HepG2 (cell line): ENCODE measurements around the gene TMEM256. TPM values are rescaled to one million over a fixed set of nuclear protein-coding genes. Genes with fewer than 3 reads are reported as not detected.

Experiments
- CBFB ChIP-seq: sonication (generic); formaldehyde crosslinking; IDR thresholded peaks from 2 replicates; pipeline ENCODE4 v1.4.0; 2020; ENCODE audit warnings: missing genetic modification reagents
- CREM ChIP-seq, 2 experiments: sonication (generic) in 1 of 2; formaldehyde crosslinking in 1 of 2; IDR thresholded peaks; 2 replicates each; pipeline versions ENCODE4 v1.4.0 to v1.6.1; 2016 to 2020; ENCODE audit warnings: antibody characterized with exemption in 1 of 2, mild to moderate bottlenecking in 1 of 2, missing genetic modification reagents in 1 of 2
- EP300 ChIP-seq, 3 experiments: sonication (generic) in 1 of 3; formaldehyde crosslinking in 1 of 3; IDR thresholded peaks; 2 replicates each; pipeline versions ENCODE4 v1.5.1 to v1.6.1; 2011 to 2020; ENCODE audit warnings: low read depth in 2 of 3, low read length in 2 of 3, borderline replicate concordance in 1 of 3, improper control_type of control experiment in 1 of 3, mild to moderate bottlenecking in 1 of 3, missing genetic modification reagents in 1 of 3, moderate library complexity in 1 of 3
- FOXP1 ChIP-seq, 2 experiments: fragments of 450-650 bp in 1 of 2; IDR thresholded peaks; 2 replicates each; pipeline ENCODE4 v1.6.1; 2017 to 2018; ENCODE audit warnings: antibody characterized with exemption in 1 of 2
- HNRNPUL1 ChIP-seq: fragments of 200-400 bp; formaldehyde crosslinking; IDR thresholded peaks from 2 replicates; pipeline ENCODE4 v1.6.1; 2017; ENCODE audit warnings: low read depth, mild to moderate bottlenecking, low read length, moderate library complexity
- HOXA9 ChIP-seq: sonication (generic); formaldehyde crosslinking; IDR thresholded peaks from 2 replicates; pipeline ENCODE4 v1.8.1; 2022; ENCODE audit warnings: missing genetic modification reagents, mild to moderate bottlenecking, moderate library complexity, borderline replicate concordance
- MEF2D ChIP-seq: sonication (generic); formaldehyde crosslinking; IDR thresholded peaks from 2 replicates; pipeline ENCODE4 v1.5.1; 2020; ENCODE audit warnings: mild to moderate bottlenecking, missing genetic modification reagents
- MYNN ChIP-seq: sonication (generic); formaldehyde crosslinking; IDR thresholded peaks from 2 replicates; pipeline ENCODE4 v1.4.0; 2020; ENCODE audit warnings: mild to moderate bottlenecking, low read depth, missing genetic modification reagents
- RARA ChIP-seq: IDR thresholded peaks from 2 replicates; pipeline ENCODE4 v1.6.1; 2016; ENCODE audit warnings: missing genetic modification reagents, missing compliant biosample characterization
- RNF2 ChIP-seq: fragments of 450-650 bp; conservative IDR thresholded peaks from 2 replicates; pipeline ENCODE4 v1.6.1; 2016; ENCODE audit warnings: low read depth
- YEATS2 ChIP-seq: sonication (generic); formaldehyde crosslinking; IDR thresholded peaks from 2 replicates; pipeline ENCODE4 v1.4.0; 2020; ENCODE audit warnings: missing genetic modification reagents, borderline replicate concordance
- ZC3H13 ChIP-seq: sonication (generic); formaldehyde crosslinking; IDR thresholded peaks from 2 replicates; pipeline ENCODE4 v1.8.1; 2023; ENCODE audit warnings: mild to moderate bottlenecking, missing genetic modification reagents, moderate library complexity
- ZFP82 ChIP-seq: sonication (generic); formaldehyde crosslinking; IDR thresholded peaks from 2 replicates; pipeline ENCODE4 v1.5.1; 2020; ENCODE audit warnings: mild to moderate bottlenecking, missing genetic modification reagents, borderline replicate concordance
- ZNF264 ChIP-seq: sonication (generic); formaldehyde crosslinking; IDR thresholded peaks from 2 replicates; pipeline ENCODE4 v1.4.0; 2020; ENCODE audit warnings: missing genetic modification reagents
- ZNF274 ChIP-seq: sonication (generic); formaldehyde crosslinking; IDR thresholded peaks from 2 replicates; pipeline ENCODE4 v1.5.1; 2020; ENCODE audit warnings: mild to moderate bottlenecking, missing genetic modification reagents
- ZNF431 ChIP-seq: sonication (generic); formaldehyde crosslinking; IDR thresholded peaks from 2 replicates; pipeline ENCODE4 v1.9.0; 2022; ENCODE audit warnings: missing genetic modification reagents, low read depth, mild to moderate bottlenecking, borderline replicate concordance
- ZNF7 ChIP-seq: IDR thresholded peaks from 2 replicates; pipeline ENCODE4 v1.6.1; 2016; ENCODE audit warnings: missing biosample characterization, missing genetic modification reagents
- ZNF775 ChIP-seq: sonication (generic); formaldehyde crosslinking; IDR thresholded peaks from 2 replicates; pipeline ENCODE4 v1.4.0; 2020; ENCODE audit warnings: missing genetic modification reagents, mild to moderate bottlenecking, moderate library complexity, borderline replicate concordance
- ZNF792 ChIP-seq: IDR thresholded peaks from 2 replicates; pipeline ENCODE4 v1.6.1; 2016
- ZNF839 ChIP-seq: sonication (generic); formaldehyde crosslinking; IDR thresholded peaks from 2 replicates; pipeline ENCODE4 v1.4.0; 2020; ENCODE audit warnings: missing genetic modification reagents, mild to moderate bottlenecking, borderline replicate concordance
- polyA plus RNA-seq, 8 experiments: library from polyadenylated mRNA; depleted of rRNA in 3 of 8; stranded (reverse) in 7 of 8; unstranded in 1 of 8; fragments of >200 nt; fragmentation: Illumina TruSeq in 4 of 8; extraction: Trizol in 4 of 8; gene quantifications; 2 replicates each; pipeline versions ENCODE4 v1.2.1 to v1.2.3, GENCODE V29; 2011 to 2016; ENCODE audit warnings: low read depth in 4 of 8, missing spikeins in 1 of 8, mixed read lengths in 1 of 8; ENCODE audit not compliant: insufficient read depth in 1 of 8
- total RNA-seq, 5 experiments: library from RNA; depleted of rRNA; stranded (reverse); fragments of >200 nt; fragmentation: Illumina TruSeq; extraction: Trizol; gene quantifications; 2 replicates each; pipeline ENCODE4 v1.2.3, GENCODE V29; 2016; ENCODE audit warnings: low read depth in 1 of 5
- TF ChIP-seq, protein P1 (sequence below): sonication (generic); formaldehyde crosslinking; IDR thresholded peaks from 2 replicates; pipeline ENCODE4 v1.5.0; 2020; ENCODE audit warnings: mild to moderate bottlenecking, missing genetic modification reagents, borderline replicate concordance
- TF ChIP-seq, protein P2 (sequence below): IDR thresholded peaks from 2 replicates; pipeline ENCODE4 v1.4.0; 2020; ENCODE audit warnings: mild to moderate bottlenecking, missing genetic modification reagents
- TF ChIP-seq, protein P3 (sequence below): sonication (generic); formaldehyde crosslinking; IDR thresholded peaks from 2 replicates; pipeline ENCODE4 v1.5.0; 2020; ENCODE audit warnings: missing genetic modification reagents

Gene TMEM256
- total and polyA plus RNA-seq, 2 of the 13 experiments (the other 11 are each of a cell fraction or from before 2014, with no cell fraction given), result 231 to 252 TPM

DNA sequence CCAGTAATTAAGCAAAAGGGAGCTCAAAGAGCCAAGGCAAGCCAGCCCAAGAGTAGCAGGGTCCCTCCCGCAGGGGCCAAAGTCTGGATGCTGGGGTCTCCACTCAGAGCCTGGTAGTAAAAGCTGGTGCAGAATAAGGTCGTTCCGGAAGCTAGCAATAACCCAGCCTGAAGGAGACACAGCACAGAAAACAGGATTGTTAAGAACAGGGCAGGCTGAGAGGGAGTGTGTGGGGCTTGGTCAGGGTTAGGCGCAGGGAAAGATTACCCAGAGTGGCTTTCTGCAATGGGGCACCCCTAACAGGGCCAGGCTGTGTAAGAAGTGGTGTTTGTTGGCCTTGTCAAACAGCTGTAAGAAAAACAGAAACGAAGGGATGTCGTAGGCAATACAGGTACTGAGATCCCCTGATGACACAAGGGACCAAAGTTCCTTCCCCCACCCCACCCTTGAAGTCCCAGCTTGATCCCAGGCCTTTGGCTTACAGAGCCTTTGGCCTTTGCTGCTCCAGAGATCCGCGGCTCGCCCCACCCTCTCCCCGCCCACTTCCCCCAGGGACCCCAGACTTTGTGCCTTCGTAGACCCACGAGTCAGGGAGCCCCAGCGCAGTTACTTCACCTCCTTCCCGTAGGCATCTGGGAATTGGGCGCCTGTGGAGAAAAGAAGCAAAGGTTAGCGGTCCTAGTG is 712 bp downstream of the TMEM256 start (continued):
- no peak for TF ChIP-seq ZFP82 (CRISPR knock-in tag)
- TF ChIP-seq ZNF839 (CRISPR knock-in tag), result no peak
- TF ChIP-seq, protein P1, sequence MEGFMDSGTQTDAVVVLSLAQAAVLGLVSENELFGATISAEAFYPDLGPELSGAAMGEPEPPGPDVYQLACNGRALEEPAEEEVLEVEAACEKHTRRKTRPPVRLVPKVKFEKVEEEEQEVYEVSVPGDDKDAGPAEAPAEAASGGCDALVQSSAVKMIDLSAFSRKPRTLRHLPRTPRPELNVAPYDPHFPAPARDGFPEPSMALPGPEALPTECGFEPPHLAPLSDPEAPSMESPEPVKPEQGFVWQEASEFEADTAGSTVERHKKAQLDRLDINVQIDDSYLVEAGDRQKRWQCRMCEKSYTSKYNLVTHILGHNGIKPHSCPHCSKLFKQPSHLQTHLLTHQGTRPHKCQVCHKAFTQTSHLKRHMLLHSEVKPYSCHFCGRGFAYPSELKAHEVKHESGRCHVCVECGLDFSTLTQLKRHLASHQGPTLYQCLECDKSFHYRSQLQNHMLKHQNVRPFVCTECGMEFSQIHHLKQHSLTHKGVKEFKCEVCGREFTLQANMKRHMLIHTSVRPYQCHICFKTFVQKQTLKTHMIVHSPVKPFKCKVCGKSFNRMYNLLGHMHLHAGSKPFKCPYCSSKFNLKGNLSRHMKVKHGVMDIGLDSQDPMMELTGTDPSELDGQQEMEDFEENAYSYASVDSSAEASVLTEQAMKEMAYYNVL, result no peak
- TF ChIP-seq HOXA9 (CRISPR knock-in tag), result no peak
- TF ChIP-seq, protein P2, sequence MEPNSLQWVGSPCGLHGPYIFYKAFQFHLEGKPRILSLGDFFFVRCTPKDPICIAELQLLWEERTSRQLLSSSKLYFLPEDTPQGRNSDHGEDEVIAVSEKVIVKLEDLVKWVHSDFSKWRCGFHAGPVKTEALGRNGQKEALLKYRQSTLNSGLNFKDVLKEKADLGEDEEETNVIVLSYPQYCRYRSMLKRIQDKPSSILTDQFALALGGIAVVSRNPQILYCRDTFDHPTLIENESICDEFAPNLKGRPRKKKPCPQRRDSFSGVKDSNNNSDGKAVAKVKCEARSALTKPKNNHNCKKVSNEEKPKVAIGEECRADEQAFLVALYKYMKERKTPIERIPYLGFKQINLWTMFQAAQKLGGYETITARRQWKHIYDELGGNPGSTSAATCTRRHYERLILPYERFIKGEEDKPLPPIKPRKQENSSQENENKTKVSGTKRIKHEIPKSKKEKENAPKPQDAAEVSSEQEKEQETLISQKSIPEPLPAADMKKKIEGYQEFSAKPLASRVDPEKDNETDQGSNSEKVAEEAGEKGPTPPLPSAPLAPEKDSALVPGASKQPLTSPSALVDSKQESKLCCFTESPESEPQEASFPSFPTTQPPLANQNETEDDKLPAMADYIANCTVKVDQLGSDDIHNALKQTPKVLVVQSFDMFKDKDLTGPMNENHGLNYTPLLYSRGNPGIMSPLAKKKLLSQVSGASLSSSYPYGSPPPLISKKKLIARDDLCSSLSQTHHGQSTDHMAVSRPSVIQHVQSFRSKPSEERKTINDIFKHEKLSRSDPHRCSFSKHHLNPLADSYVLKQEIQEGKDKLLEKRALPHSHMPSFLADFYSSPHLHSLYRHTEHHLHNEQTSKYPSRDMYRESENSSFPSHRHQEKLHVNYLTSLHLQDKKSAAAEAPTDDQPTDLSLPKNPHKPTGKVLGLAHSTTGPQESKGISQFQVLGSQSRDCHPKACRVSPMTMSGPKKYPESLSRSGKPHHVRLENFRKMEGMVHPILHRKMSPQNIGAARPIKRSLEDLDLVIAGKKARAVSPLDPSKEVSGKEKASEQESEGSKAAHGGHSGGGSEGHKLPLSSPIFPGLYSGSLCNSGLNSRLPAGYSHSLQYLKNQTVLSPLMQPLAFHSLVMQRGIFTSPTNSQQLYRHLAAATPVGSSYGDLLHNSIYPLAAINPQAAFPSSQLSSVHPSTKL, result peak; percentile 56
- no peak for TF ChIP-seq ZNF431 (CRISPR knock-in tag)
- TF ChIP-seq FOXP1 (IDR thresholded peaks at IDR 0.05), result no peak
- peak; percentile 38; the same call in 1 of the 2 replicates for TF ChIP-seq FOXP1 (CRISPR knock-in tag; IDR thresholded peaks at IDR 0.05)
- TF ChIP-seq RARA (CRISPR knock-in tag), result peak; percentile 31; the same call in 1 of the 2 replicates
- 0 out of 2 replicates have a peak, but pooled peaks have one; percentile 37 for TF ChIP-seq MEF2D (CRISPR knock-in tag)
- TF ChIP-seq, protein P3, sequence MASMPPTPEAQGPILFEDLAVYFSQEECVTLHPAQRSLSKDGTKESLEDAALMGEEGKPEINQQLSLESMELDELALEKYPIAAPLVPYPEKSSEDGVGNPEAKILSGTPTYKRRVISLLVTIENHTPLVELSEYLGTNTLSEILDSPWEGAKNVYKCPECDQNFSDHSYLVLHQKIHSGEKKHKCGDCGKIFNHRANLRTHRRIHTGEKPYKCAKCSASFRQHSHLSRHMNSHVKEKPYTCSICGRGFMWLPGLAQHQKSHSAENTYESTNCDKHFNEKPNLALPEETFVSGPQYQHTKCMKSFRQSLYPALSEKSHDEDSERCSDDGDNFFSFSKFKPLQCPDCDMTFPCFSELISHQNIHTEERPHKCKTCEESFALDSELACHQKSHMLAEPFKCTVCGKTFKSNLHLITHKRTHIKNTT (CRISPR knock-in tag), result no peak
- no peak for TF ChIP-seq ZNF7 (CRISPR knock-in tag)
- no peak for TF ChIP-seq ZNF264 (CRISPR knock-in tag)
- no peak for TF ChIP-seq HNRNPUL1
- TF ChIP-seq MYNN (CRISPR knock-in tag), result no peak
- no peak; a peak in 1 of 4 replicates for TF ChIP-seq EP300 (IDR thresholded peaks at IDR 0.05; ENCODE audit: low read depth in 2 of 2, low read length in 2 of 2)
- no peak for TF ChIP-seq EP300 (CRISPR knock-in tag; IDR thresholded peaks at IDR 0.05; ENCODE audit: borderline replicate concordance)
- TF ChIP-seq ZNF274 (CRISPR knock-in tag), result no peak
- TF ChIP-seq CBFB (CRISPR knock-in tag), result no peak
- TF ChIP-seq YEATS2 (CRISPR knock-in tag), result no peak
- no peak for TF ChIP-seq ZNF792 (CRISPR knock-in tag)
- no peak for TF ChIP-seq ZC3H13
- no peak for TF ChIP-seq RNF2
- TF ChIP-seq CREM (IDR thresholded peaks at IDR 0.05), result no peak; the same call in 1 of the 2 replicates
- no peak for TF ChIP-seq CREM (CRISPR knock-in tag; IDR thresholded peaks at IDR 0.05)
- TF ChIP-seq ZNF775, result no peak
